Measurements from ENCODE around the gene ARHGAP31. TPM values are rescaled to one million over a fixed set of nuclear protein-coding genes. Genes with fewer than 3 reads are reported as not detected.

ARHGAP31 gene
- total and polyA plus RNA-seq, 10 of the 15 experiments (the other 5 are each of a cell fraction or from before 2014, with no cell fraction given) = 0.97 to 29.8 (median 10.3) TPM

GRCh38 chr3:119352034-119352609 lies 57.9 kb downstream of the ARHGAP31 start (continued):
- TF ChIP-seq ZBTB40 (IDR thresholded peaks at IDR 0.05; ENCODE audit: borderline replicate concordance) (no peak), STAT1 (conservative IDR thresholded peaks at IDR 0.05) (no peak), REST (IDR thresholded peaks at IDR 0.05; ENCODE audit: low read depth, low read length) (no peak), TAF1 (IDR thresholded peaks at IDR 0.05; ENCODE audit: borderline replicate concordance, low read depth, low read length) (no peak), BACH1 (IDR thresholded peaks at IDR 0.05; ENCODE audit: borderline replicate concordance) (no peak), ZBTB33 (IDR thresholded peaks at IDR 0.05) (no peak), TARDBP (IDR thresholded peaks at IDR 0.05; ENCODE audit: borderline replicate concordance) (no peak), IRF3 (IDR thresholded peaks at IDR 0.05) (no peak), HDAC6 (IDR thresholded peaks at IDR 0.05; ENCODE audit: unreplicated experiment) (no peak), ELK1 (IDR thresholded peaks at IDR 0.05; ENCODE audit: low read depth, low read length) (no peak), CREM (IDR thresholded peaks at IDR 0.05; ENCODE audit: low read depth) (peak; percentile 57; the same call in 1 of the 2 replicates), RCOR1 (conservative IDR thresholded peaks at IDR 0.05; ENCODE audit: low read depth, low read length) (no peak), POLR2AphosphoS2 (IDR thresholded peaks at IDR 0.05; ENCODE audit: low read depth, low read length) (no peak), DPF2 (IDR thresholded peaks at IDR 0.05) (peak; percentile 77; the same call in 1 of the 2 replicates), SMARCA5 (IDR thresholded peaks at IDR 0.05) (0 out of 2 replicates have a peak, but pooled peaks have one; percentile 35), SREBF1 (IDR thresholded peaks at IDR 0.05; ENCODE audit: low read length) (no peak), NBN (IDR thresholded peaks at IDR 0.05) (peak; percentile 65; the same call in 1 of the 2 replicates), JUNB (IDR thresholded peaks at IDR 0.05) (peak; percentile 51), EED (IDR thresholded peaks at IDR 0.05; ENCODE audit: low read depth) (peak; percentile 70), NR2F1 (conservative IDR thresholded peaks at IDR 0.05) (peak; percentile 86), HDGF (IDR thresholded peaks at IDR 0.05) (no peak)
